Esophagus (tissue), 2 donors: ENCODE results near the gene FJX1. TPM values are rescaled to one million over a fixed set of nuclear protein-coding genes. Genes with fewer than 3 reads are reported as not detected.

Source experiments
- H3K27ac ChIP-seq, 2 donors: one replicate each; pipeline ENCODE4 v1.5.1; 2013; ENCODE audit warnings: low read depth in 2 of 2, mild to moderate bottlenecking in 2 of 2, inconsistent platforms in 1 of 2, low read length in 1 of 2, moderate library complexity in 1 of 2
- H3K27me3 ChIP-seq, 2 donors: one replicate each; pipeline ENCODE4 v1.6.1; 2013; ENCODE audit warnings: low read length in 2 of 2, control low read depth in 1 of 2, mild to moderate bottlenecking in 1 of 2; ENCODE audit not compliant: insufficient read depth in 2 of 2, control insufficient read depth in 1 of 2
- H3K36me3 ChIP-seq, 2 donors: one replicate each; pipeline ENCODE4 v1.6.1; 2013; ENCODE audit warnings: low read length in 1 of 2; ENCODE audit not compliant: control insufficient read depth in 2 of 2, insufficient read depth in 2 of 2
- H3K4me1 ChIP-seq, 2 donors: one replicate each; pipeline ENCODE4 v1.6.1; 2013; ENCODE audit warnings: low read length in 1 of 2; ENCODE audit not compliant: control insufficient read depth in 2 of 2, insufficient read depth in 2 of 2
- H3K4me3 ChIP-seq, 2 donors: one replicate each; pipeline ENCODE4 v1.5.1; 2013; ENCODE audit warnings: low read length in 2 of 2, mild to moderate bottlenecking in 2 of 2, low read depth in 1 of 2, moderate library complexity in 1 of 2
- H3K9me3 ChIP-seq, 2 donors: one replicate each; pipeline ENCODE4 v1.6.1; 2013; ENCODE audit warnings: mild to moderate bottlenecking in 2 of 2, low read depth in 1 of 2, low read length in 1 of 2, moderate library complexity in 1 of 2; ENCODE audit not compliant: control insufficient read depth in 2 of 2, insufficient read depth in 1 of 2
- WGBS, 2 donors: extraction: QIAGEN DNeasy Blood & Tissue Kit; methylation state at CpG; one replicate each; pipeline ENCODE4 v1.1.7; 2013; 5-methylcytosine and 5-hydroxymethylcytosine counted together
- polyA plus RNA-seq, 2 donors: library from polyadenylated mRNA; stranded (reverse); fragments of 200-250 nt; gene quantifications; one replicate each; pipeline ENCODE4 v1.2.3, GENCODE V29; 2013
- donor health status: healthy with polysubstance abuse.
- donor health status: Bipolar disorder and iron deficiency.

Gene FJX1
- polyA plus RNA-seq, 2 donors = 3.1 to 5.0 TPM

GRCh38 chr11:35623621-35624168 lies 5.4 kb downstream of the FJX1 start:
- no peak overlapping the region for H3K4me3 ChIP-seq
- no peaks in the 10 kb centered on the region for H3K36me3 ChIP-seq
- peaks cover 8 to 10% of the 10 kb centered on the region in 2 donors for H3K4me1 ChIP-seq
- no peaks in the 10 kb centered on the region for H3K27me3 ChIP-seq
- 70 to 81% methylated on average over 8 of the region's 8 CpGs for WGBS, 2 donors
- H3K9me3 ChIP-seq = no peaks in the 10 kb centered on the region
- H3K27ac ChIP-seq = no peak overlapping the region

GRCh38 chr11:35624316-35624715 lies 6.1 kb downstream of the FJX1 start:
- Histone ChIP-seq H3K36me3 (no peaks in the 10 kb centered on the region), H3K27ac (no peak overlapping the region), H3K4me1 (peaks cover 3 to 7% of the 10 kb centered on the region in 2 donors), H3K4me3 (no peak overlapping the region), H3K27me3 (no peaks in the 10 kb centered on the region), H3K9me3 (no peaks in the 10 kb centered on the region)
- 58 to 63% methylated on average over 2 of the region's 2 CpGs for WGBS, 2 donors

GRCh38 chr11:35624781-35625180 lies 6.5 kb downstream of the FJX1 start:
- H3K27ac ChIP-seq = no peak overlapping the region
- no peak overlapping the region for H3K4me3 ChIP-seq
- no peaks in the 10 kb centered on the region for H3K36me3 ChIP-seq
- no peaks in the 10 kb centered on the region for H3K27me3 ChIP-seq
- H3K9me3 ChIP-seq = no peaks in the 10 kb centered on the region
- peaks cover 0 to 3% of the 10 kb centered on the region in 2 donors for H3K4me1 ChIP-seq

- Histone ChIP-seq H3K9me3 (no peaks in the 10 kb centered on the region), H3K27me3 (peaks cover 0 to 7% of the 10 kb centered on the region in 2 donors), H3K4me3 (no peak overlapping the region), H3K4me1 (no peaks in the 10 kb centered on the region), H3K27ac (no peak overlapping the region), H3K36me3 (no peaks in the 10 kb centered on the region)
- WGBS, 2 donors = 81 to 86% methylated on average over 2 of the region's 2 CpGs
These were observed 8.2 kb downstream of the FJX1 start for GRCh38 chr11:35626501-35626900.

- WGBS, 2 donors = 78 to 87% methylated on average over 4 of the region's 4 CpGs
- Histone ChIP-seq H3K27ac (no peak overlapping the region), H3K9me3 (no peaks in the 10 kb centered on the region), H3K27me3 (peaks cover 0 to 7% of the 10 kb centered on the region in 2 donors), H3K4me3 (no peak overlapping the region), H3K36me3 (no peaks in the 10 kb centered on the region), H3K4me1 (no peaks in the 10 kb centered on the region)
These were observed 11.3 kb downstream of the FJX1 start for GRCh38 chr11:35629511-35629910.

GRCh38 chr11:35629914-35630313 lies 11.7 kb downstream of the FJX1 start:
- WGBS, 2 donors = 37 to 46% methylated on average over 6 of the region's 6 CpGs
- Histone ChIP-seq H3K4me1 (no peaks in the 10 kb centered on the region), H3K27me3 (peaks cover 0 to 7% of the 10 kb centered on the region in 2 donors), H3K9me3 (no peaks in the 10 kb centered on the region), H3K27ac (no peak overlapping the region), H3K4me3 (no peak overlapping the region), H3K36me3 (no peaks in the 10 kb centered on the region)

GRCh38 chr11:35631891-35632290 lies 13.6 kb downstream of the FJX1 start:
- no peak overlapping the region for H3K27ac ChIP-seq
- H3K4me3 ChIP-seq = no peak overlapping the region
- no peaks in the 10 kb centered on the region for H3K36me3 ChIP-seq
- peaks cover 0 to 7% of the 10 kb centered on the region in 2 donors for H3K27me3 ChIP-seq
- WGBS, 2 donors = 65 to 74% methylated on average over 3 of the region's 3 CpGs
- no peaks in the 10 kb centered on the region for H3K4me1 ChIP-seq
- H3K9me3 ChIP-seq = no peaks in the 10 kb centered on the region

- 20 to 24% methylated on average over 1 of the region's 1 CpG for WGBS, 2 donors
- Histone ChIP-seq H3K27me3 (peaks cover 0 to 7% of the 10 kb centered on the region in 2 donors), H3K36me3 (no peaks in the 10 kb centered on the region), H3K4me1 (no peaks in the 10 kb centered on the region), H3K4me3 (no peak overlapping the region), H3K9me3 (no peaks in the 10 kb centered on the region), H3K27ac (no peak overlapping the region)
These were observed 14.0 kb downstream of the FJX1 start for GRCh38 chr11:35632301-35632700.

- H3K27me3 ChIP-seq = peaks cover 0 to 7% of the 10 kb centered on the region in 2 donors
- no peaks in the 10 kb centered on the region for H3K9me3 ChIP-seq
- H3K4me1 ChIP-seq = no peaks in the 10 kb centered on the region
- H3K27ac ChIP-seq = no peak overlapping the region
- H3K36me3 ChIP-seq = no peaks in the 10 kb centered on the region
- WGBS, 2 donors = 67 to 86% methylated on average over 4 of the region's 4 CpGs
- no peak overlapping the region for H3K4me3 ChIP-seq
These were observed 15.7 kb downstream of the FJX1 start for GRCh38 chr11:35633827-35634423.

- Histone ChIP-seq H3K27me3 (no peaks in the 10 kb centered on the region), H3K4me3 (no peak overlapping the region), H3K27ac (no peak overlapping the region), H3K36me3 (no peaks in the 10 kb centered on the region), H3K9me3 (no peaks in the 10 kb centered on the region), H3K4me1 (no peaks in the 10 kb centered on the region)
- 88 to 95% methylated on average over 6 of the region's 6 CpGs for WGBS, 2 donors
These were observed 17.7 kb downstream of the FJX1 start for GRCh38 chr11:35635933-35636332.
